Esophagus muscularis mucosa (tissue), 4 donors: Measurements from ENCODE around the gene PEX11G.

Experiments
- EP300 ChIP-seq: sonication (generic); formaldehyde crosslinking; IDR thresholded peaks from one replicate; pipeline ENCODE4 v1.6.1; 2017; ENCODE audit warnings: antibody characterized with exemption
- POLR2A ChIP-seq: fragments of 450-650 bp; IDR thresholded peaks from one replicate; pipeline ENCODE4 v1.6.1; 2017; ENCODE audit warnings: antibody characterized with exemption, moderate library complexity, mild to moderate bottlenecking, low read depth
- TF ChIP-seq, protein P1 (sequence below), 3 experiments: fragments of 200-600 bp in 2 of 3; fragments of 450-650 bp in 1 of 3; sonication (generic) in 2 of 3; IDR thresholded peaks; one replicate each; pipeline ENCODE4 v1.5.1; 2017 to 2019; ENCODE audit warnings: antibody characterized with exemption in 3 of 3, mild to moderate bottlenecking in 2 of 3, moderate library complexity in 1 of 3

DNA sequence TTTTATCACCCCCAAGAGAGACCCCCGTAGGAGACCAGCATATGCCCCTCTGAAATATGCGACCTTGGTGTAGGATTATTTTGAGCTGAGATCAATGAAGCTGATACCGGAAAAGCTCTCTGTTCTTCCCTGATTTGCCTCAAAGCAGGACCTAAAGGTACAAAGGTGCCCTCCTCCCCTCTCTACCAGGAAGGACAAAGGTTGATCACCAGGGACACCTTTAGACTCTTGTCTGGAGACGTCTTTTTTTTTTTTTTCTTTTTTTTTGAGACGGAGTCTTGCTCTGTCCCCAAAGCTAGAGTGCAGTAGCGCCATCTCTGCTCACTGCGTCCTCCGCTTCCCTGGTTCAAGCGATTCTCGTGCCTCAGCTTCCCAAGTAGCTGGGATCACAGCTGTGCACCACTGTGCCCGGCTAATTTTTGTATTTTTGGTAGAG, 792 bp upstream of the PEX11G start:
- TF ChIP-seq, protein P1, sequence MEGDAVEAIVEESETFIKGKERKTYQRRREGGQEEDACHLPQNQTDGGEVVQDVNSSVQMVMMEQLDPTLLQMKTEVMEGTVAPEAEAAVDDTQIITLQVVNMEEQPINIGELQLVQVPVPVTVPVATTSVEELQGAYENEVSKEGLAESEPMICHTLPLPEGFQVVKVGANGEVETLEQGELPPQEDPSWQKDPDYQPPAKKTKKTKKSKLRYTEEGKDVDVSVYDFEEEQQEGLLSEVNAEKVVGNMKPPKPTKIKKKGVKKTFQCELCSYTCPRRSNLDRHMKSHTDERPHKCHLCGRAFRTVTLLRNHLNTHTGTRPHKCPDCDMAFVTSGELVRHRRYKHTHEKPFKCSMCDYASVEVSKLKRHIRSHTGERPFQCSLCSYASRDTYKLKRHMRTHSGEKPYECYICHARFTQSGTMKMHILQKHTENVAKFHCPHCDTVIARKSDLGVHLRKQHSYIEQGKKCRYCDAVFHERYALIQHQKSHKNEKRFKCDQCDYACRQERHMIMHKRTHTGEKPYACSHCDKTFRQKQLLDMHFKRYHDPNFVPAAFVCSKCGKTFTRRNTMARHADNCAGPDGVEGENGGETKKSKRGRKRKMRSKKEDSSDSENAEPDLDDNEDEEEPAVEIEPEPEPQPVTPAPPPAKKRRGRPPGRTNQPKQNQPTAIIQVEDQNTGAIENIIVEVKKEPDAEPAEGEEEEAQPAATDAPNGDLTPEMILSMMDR (IDR thresholded peaks at IDR 0.05): no peak
- TF ChIP-seq POLR2A: no peak
- no peak for TF ChIP-seq EP300
